SKM-1 treated with dmso at 0.1 percent for 144 hours (cell line): ENCODE results near the gene LPP.

ENCODE experiments used
- DNase-seq: peaks from one replicate; lab custom pipeline; 2025; ENCODE audit not compliant: unreplicated experiment; lab: John Stamatoyannopoulos, UW

LPP gene

DNA sequence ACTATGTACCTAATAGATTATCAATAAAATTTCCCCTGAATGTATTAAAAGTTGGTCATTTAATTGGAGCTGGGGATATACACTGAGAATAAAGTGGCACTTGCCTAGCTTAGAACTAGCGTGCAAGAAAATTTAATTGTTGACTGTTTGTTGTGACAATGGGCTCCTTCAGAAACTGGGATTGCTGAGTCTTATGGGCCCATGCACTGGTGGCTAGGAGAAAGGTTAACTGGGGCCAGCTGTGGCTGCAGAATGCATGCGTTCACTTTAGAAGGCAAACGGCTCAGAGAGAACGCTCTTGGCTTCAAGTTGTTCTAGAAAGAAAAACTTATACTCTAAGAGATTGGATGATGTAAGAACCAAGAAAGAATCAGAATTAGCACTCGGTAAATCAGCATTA, 18.7 kb upstream of the LPP start:
- no peak for DNase-seq

DNA sequence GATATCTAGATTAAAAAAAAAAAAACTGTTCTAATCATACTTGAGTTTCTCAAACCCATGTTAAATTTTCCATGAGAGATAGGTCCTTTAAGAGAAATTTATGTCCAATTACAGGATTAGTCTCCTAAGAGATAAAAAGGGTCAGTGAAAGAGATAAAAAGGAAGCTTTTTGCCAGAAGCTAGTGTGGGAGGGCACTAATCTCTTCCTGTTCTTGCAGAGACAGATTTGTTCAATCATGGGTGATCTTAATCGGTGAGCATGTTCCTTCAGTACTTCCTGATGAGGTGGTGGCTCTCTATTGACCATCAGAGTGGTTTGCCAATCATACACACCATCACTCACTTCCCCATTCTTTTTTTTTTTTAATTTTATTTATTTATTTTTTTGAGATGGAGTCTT, 16.9 kb upstream of the LPP start:
- DNase-seq, result peak; percentile 85

DNA sequence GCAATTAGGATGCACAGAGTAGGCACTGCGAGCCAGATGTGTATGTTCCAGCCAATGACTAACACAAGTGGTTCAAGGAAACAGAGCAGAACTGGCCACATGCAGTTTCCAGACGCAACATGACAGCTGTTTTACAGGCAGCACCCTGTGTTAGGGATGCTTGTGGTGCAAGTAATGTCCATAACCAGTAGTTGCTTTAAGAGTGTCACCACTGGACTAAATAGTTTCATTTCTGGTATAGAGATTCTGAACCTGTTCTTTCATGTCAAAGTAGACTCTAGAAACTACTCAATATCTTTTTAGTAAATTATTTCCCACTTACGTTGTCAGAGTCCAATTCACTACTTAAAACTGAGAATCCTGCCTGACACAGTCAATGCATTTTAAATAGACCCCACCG, 14.5 kb upstream of the LPP start:
- DNase-seq, result no peak

DNA sequence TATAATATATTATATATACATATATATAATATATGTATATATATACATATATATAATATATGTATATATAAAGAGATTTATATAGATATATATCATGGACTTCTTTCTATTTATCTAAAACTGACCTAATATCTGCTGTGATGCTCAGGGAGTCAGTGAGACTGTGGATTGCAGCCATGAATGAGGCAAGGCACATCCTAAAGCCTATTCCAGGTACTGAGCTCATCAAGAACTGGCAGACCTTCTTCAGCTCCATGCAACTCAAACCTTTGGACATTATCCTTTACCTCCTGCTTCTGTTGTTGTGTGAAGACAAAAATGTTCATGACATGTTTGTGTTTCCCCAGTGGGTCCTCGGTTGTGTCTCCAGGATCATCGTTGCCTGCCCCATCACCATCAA, 7.7 kb upstream of the LPP start:
- no peak for DNase-seq

DNA sequence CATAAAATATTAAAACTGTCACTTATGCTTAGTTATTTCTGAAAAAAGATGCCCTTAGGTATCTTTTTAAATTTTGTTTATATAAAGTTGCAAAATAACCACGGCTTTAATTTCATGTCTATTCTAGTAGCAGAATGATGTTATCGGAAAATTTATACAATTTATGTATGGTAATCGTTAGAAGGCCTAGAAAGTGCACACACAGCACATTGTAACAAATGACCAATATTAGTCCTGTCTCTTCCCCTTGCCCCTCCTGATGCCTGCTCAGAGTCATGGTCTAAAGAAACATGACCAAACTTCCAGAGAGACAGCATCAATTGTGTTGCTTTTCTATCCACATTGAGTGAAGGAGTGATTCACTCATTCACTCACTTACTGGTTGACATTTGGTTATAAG, 6.2 kb upstream of the LPP start:
- no peak for DNase-seq

DNA sequence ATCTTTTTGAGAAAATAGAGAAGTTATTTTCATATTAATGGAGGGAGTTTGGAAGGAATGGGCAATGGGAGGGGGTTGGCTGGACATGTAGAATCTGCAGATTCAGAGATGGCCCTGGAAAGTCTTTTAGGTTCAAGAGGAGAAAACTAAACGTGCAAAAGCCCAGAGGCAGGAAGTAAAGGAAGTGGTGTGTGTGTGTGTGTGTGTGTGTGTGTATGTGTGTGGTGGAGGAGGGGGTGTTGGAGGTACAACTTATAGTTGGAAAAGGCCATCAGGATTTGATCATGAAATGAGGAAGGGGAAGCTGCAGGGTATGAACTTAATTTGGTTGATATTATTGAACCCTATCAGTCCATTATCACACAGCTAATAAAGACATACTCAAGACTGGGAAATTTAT, 5.6 kb upstream of the LPP start:
- no peak for DNase-seq

DNA sequence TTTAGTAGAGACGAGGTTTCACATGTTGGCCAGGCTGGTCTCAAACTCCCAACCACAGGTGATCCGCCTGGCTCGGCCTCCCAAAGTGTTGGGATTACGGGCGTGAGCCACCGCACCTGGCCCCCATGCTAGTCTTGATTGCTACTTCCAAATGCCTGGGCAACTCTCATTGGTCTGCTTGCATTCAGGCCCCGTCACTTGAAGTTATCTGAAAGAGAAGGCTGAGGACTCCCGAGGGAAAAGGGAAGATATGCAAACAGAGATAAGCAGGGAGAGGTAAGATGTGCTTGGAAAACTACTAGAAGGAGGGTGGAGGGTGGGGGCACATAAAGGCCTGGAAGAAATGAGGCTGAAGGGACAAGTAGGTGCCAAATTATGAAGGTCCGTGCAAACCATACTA, 4.4 kb upstream of the LPP start:
- DNase-seq, result no peak

DNA sequence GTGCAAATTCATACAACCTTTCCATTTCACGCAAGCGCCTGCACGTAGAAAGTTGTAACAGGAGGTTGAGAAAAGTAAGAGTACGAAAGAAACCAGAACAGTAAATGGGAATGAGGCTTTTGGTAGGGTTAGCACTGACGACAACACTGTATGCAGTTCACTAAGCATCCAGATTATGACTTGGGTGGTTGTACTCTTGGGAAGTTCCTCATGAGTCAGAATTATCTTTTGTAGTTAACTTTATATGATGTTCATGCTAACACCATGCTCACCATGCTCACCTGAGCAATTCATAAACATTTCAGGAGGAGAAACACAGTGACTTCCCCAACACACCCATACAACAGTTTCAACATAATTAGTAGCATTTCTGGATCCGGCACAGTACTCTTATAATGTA, 3.0 kb upstream of the LPP start:
- DNase-seq, result no peak

DNA sequence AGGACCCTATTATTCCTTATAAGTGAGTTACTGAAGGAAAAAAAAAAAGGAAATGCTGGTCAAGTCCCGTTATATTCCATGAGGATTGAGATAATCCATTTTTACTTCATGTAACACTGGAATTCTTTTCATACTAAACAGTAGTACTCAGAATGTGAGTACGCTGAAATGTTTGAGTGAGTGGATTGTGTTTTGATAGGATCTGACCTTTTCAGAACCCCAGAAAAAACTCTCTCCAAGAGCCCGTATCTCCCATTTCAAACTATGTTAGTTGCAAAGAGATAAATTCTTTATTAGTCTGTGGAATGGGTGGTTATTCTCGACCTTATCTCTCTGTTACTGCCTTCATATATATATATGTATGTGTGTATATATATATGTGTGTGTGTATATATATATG, 2.5 kb upstream of the LPP start:
- no peak for DNase-seq

DNA sequence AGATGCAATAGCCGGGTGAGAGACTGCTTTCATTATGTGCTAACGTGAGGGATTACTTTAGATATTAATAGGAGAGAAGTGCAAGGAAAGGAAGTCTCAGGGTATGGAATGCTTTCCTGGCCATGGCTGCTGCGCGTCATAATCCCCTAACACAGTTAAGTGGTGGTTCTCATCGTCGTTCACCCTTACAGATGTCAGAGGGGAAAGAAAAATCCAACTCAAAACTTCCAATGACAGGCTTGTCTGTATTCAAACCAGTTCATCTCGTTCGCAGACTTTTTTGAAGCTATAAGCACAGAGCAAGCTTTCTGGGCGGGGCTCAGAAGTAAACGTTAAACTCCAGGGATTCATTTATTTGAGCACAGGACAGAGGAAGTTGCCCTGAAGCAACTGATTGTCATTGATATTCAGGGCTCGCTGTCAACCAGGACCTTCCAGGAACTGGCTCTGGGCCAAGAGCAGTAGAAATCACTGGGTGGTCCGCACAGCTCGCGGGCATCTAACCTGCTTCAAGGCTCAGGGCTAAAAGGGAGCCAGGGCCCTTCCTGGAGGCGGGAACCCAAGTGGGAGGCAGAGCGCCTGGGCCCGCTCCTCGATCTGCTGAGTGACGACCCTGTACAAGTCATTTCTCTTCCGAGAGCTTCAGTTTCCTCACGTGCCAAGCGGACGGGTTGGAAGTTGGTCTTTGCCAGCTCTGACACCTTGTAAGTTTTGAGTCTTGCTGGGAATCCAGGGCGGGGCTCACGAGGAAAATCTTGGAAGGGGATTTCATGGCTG, 1.1 kb upstream of the LPP start:
- DNase-seq, result no peak

DNA sequence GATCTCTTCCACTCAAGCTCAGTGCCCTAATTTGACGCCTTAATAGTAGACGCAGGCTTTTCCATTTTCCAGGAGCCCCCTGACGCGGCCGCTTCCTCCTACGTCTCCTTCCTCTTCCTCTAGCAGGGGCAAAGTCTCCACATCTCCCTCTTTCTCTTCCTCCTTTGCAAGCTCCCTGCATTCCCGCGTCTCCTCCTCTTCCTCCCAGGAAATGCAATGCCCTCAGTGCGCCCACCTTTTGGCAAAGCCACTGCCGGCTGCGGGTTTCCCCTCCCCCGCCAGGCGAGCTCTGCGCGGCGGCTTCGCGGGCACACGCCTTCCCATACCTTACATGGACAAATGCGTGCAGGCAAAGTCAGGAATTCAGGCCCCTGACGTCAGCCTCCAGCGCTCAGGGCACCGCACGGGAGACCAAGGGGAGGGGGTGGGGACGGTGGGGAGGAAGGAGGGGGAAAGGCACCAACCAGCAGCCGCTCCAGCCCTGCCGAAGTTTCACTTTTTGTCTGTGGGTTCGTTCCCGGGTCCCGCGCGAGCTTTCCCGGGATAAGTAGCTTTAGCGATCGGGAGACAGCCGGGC, 432 bp upstream of the LPP start:
- DNase-seq, result peak; percentile 42

DNA sequence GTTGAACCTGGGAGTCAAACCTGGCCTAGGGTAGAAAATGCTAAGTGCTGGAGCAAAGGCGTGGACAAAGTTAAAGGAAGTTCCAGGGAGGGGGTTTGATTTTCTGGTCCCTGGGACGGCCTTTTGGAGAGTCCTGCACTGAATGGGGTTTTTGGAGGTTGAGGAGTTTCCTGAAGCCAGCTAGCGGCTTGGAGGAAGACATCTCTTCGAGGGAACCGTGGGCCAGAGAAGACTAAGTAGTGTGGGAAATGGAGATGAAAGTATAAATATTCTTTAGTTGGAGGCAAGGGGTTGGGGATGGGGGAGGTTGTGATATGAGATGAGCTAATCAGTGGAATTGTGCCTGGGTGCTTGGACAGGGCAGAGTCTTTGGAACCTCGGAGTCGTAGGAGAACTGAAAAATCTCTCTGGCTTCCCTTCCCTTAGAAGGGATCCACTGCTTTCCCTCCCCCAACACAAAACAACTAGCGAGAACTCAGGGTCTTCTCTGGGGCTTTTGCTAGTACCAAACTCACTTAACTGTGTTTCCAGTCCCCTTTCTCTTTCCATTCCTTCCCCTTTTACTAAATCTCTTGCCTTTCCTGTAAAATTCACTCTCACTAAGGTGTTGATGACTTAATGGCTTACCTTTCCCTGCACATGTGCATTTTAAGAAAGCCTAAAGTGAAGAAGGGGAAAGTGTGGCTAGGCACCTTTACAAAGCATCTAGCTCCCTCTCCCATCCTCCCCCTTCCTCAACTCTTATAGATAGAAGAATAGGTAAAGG, 1.0 kb downstream of the LPP start:
- no peak for DNase-seq

DNA sequence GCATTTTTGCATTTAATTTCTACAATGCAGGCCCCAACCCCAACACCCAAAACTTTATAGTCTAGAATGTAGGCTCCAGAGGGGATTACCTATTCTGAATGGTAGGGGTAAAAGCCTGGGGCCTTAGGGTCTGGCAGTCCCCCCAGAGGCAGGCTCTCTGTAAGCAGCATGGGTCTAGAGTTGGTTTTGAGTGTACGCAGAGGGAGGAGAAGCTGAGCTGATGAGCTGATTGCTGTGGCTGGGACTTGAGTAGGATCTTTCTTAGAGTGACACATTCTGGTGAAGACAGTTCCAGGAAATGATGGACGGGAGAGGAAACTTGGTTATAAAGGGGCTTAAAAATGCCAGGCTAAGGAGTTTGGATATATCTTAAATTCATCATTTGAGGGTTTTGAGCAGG, 2.1 kb downstream of the LPP start:
- no peak for DNase-seq

DNA sequence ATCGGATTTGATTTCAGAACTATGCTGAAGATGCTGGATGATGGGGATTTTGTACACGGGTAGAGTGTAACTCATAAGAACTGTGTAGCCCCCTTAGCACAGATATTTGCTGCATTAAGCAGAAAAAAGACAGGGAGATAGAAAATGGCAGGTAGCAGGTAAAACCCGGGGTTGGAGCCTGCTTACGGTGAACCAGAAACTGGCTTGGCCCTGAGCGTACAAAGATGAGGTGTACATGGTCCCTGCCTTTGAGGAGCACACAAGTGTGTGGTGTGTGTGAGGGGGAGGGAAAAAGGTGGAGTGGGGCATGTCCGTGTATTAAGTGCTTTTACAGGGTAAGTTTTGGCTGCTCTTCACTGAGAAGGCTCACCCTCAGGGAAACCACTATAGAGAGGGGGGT, 3.5 kb downstream of the LPP start:
- DNase-seq, result no peak

DNA sequence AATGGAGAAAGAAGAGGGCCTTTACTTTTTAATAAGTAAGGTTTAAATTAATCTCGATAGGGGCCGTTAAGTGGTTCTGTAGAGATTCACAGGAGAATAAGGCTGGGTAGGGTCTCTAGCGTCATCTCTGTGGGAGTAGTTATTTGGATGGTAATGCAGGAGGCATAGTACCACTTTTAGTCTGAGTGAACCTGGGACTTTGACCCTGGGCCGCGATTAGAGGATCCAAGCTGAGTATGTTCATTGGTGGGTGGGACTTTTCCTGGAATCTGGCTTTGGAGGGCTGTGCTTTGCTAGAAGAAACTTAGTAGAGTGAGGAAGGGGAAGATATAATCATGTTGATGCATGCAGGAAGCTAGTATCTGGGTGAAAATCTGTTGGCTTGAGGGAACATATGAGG, 4.0 kb downstream of the LPP start:
- DNase-seq, result no peak

DNA sequence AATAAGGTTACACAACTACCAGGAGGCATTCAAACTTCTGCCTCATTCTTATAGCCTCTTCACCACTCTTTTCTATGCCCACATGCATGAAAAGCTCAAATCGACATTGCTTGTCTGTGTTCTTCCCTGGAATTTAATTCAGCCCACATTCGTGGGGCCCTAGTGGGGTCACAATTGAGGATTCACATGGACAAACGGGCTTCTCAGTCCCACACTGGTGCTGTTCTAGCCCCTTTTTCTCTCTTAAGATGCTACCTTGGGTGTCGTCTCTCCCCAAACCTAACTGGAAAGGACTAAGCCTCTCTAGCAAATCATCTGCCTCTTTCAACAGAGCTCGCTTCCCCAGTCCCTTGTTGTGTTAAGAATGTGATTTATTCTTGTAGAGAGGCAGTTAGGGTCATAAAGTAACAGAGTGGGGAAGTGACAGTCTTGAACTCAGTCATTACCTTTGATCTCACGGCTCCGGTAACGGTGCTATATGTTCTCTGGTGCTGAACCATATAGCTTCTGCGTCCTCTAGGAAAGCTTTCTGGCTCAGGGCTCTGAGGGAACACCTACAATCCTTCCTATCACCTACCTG, 4.9 kb downstream of the LPP start:
- DNase-seq, result no peak

DNA sequence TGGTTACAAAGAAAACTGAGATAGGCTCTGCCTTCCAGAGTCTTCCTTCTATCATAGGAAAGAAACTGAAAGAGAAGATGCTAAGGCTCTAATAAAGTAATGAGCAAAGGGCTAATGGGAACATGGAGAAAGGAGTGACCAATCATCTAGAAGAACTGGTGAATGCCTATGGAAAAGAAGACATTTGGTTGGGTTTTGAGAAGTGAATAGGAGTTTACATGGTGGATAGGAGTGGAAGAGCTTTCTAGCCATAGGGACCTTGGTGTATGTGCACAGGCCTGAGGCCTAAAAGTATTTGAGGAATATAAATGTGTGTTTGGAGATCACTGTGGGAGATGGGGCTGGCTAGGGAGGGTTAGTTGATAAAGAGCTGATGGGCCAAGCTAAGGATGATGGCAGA, 6.8 kb downstream of the LPP start:
- DNase-seq, result no peak

DNA sequence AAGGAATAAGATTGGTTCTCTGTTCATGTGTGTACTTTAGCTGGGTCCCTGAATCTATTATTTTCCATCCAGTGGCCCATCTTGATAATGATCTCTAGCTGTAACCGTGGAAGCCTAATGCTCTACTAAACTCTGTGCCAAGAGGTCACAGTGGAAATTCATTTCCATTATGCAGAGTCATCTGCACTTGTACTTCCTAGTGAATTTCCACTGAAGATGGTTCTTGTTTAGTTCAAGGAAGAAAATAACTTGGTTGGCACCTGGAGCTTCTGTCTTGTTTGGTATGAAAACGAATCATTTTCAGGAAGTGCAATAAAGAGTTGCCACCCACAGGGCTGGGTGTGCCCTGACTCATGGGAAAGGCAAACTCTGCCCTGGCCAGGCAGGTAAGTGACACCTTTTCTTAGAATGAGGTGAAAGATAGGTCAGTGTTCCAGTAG, 10.3 kb downstream of the LPP start:
- no peak for DNase-seq

DNA sequence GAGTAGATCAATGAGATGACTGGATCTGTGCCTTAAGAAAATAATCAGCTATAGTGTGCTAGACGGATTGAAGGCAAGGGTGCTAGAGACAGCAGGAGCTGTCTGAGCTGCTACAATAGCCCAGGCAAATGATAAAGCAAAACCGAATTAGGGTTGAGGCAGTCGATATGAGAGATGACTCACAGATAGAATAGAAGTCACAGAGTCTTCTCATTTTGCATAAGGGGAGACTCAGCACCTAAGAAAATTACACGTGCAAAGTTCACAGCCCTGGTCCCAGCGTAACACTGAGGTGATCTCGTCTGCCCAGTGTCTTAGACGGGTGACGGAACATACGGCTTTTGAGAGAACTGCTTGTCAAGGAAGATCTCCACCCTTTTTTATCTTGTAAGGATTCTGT, 11.6 kb downstream of the LPP start:
- no peak for DNase-seq

DNA sequence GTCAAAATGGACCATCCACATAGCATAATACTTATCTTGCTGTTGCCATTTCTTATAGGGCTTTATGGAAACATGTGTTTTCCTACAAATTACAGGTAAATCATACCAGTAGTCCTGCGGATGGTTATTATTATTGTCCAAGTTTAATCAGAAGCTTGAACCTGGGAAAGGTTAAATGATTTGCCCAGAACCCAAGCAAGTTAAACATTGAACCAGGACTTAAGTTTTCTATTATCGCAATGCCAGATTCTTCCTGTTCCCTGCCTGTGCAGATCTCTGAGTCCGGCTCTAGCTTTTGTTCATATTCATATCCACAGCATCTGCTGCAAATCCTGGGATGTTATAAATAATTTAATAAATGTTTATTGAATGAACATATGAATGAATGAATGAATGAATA, 12.5 kb downstream of the LPP start:
- DNase-seq, result no peak

DNA sequence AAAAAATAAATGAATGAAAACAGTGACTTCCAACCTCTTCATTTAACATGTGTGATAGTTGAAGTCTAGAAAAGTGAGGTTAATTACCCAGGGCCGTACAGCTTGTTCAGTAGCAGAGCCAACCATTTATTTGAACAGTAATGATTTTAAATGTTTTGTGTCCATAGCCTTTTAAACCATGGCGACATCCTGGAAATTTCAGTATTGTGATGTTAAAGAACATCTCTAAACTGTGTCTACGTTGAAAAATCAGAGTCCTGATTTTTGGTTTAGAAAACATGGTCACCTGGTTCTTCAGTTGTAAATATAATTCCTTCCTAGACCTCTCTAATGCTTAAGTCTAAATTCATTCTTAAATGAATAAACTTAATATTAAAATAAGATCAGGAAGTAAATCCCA, 14.2 kb downstream of the LPP start:
- no peak for DNase-seq

DNA sequence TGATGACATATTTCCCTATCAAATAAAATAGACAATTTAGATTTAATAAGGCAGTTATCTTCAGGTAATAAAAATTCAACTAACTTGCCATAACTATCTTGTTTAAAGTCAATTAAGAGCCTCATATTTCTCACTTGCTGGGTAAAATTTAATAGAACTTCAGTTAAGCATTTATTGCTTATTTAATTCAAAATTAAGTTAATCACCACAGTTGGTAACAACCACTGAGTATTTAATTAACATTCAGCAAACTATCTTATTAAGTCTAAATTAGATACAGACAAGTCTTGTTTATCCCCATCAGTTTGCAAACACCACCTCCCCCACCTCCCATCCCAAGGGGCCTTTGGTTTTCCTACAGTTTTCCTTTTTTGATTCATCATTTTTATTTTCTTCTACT, 14.7 kb downstream of the LPP start:
- DNase-seq, result no peak
